ENCODE results near the gene CEACAM18.
"Not testable (repeated sequence)": the region's sequence is repeated elsewhere in the genome, so short reads cannot be mapped to it uniquely, and the experiment has no call there.

The CEACAM18 gene

GRCh38 chr19:51461723-51462161 lies 16.6 kb upstream of the CEACAM18 start:
- DNase-seq (ENCODE audit: low read depth in 2 of 2), result no peak

- DNase-seq (ENCODE audit: low read depth in 2 of 2), result no peak
Measured at GRCh38 chr19:51462276-51462675, 16.1 kb upstream of the CEACAM18 start.

GRCh38 chr19:51462681-51463080 lies 15.7 kb upstream of the CEACAM18 start:
- no peak for DNase-seq (ENCODE audit: low read depth in 2 of 2)

- DNase-seq (ENCODE audit: low read depth in 2 of 2), result not testable (repeated sequence)
Measured at GRCh38 chr19:51463976-51464581, 14.3 kb upstream of the CEACAM18 start.

GRCh38 chr19:51466723-51467122 lies 11.6 kb upstream of the CEACAM18 start:
- no peak for DNase-seq (ENCODE audit: low read depth in 2 of 2)

GRCh38 chr19:51467864-51468544 lies 10.3 kb upstream of the CEACAM18 start:
- no peak for DNase-seq (ENCODE audit: low read depth in 2 of 2)

- DNase-seq (ENCODE audit: low read depth in 2 of 2), result no peak
Measured at GRCh38 chr19:51468545-51468920, 9.8 kb upstream of the CEACAM18 start.

- no peak for DNase-seq (ENCODE audit: low read depth in 2 of 2)
Measured at GRCh38 chr19:51469162-51469561, 9.2 kb upstream of the CEACAM18 start.

GRCh38 chr19:51469629-51470028 lies 8.7 kb upstream of the CEACAM18 start:
- DNase-seq (ENCODE audit: low read depth in 2 of 2), result no peak

- DNase-seq (ENCODE audit: low read depth in 2 of 2), result no peak
Measured at GRCh38 chr19:51470966-51471365, 7.4 kb upstream of the CEACAM18 start.

GRCh38 chr19:51471527-51471926 lies 6.8 kb upstream of the CEACAM18 start:
- DNase-seq (ENCODE audit: low read depth in 2 of 2), result no peak

GRCh38 chr19:51472607-51473006 lies 5.7 kb upstream of the CEACAM18 start:
- DNase-seq (ENCODE audit: low read depth in 2 of 2), result no peak

GRCh38 chr19:51473009-51473707 lies 5.2 kb upstream of the CEACAM18 start:
- DNase-seq (ENCODE audit: low read depth in 2 of 2), result peak; percentile 64 to 92

GRCh38 chr19:51476164-51476563 lies 2.2 kb upstream of the CEACAM18 start:
- DNase-seq (ENCODE audit: low read depth in 2 of 2), result no peak

- DNase-seq (ENCODE audit: low read depth in 2 of 2), result no peak
Measured at GRCh38 chr19:51477344-51477743, 995 bp upstream of the CEACAM18 start.

- DNase-seq (ENCODE audit: low read depth in 2 of 2), result no peak
Measured at GRCh38 chr19:51479531-51480331, 1.4 kb downstream of the CEACAM18 start.

GRCh38 chr19:51480590-51480989 lies 2.3 kb downstream of the CEACAM18 start:
- DNase-seq (ENCODE audit: low read depth in 2 of 2), result no peak

GRCh38 chr19:51485960-51486660 lies 7.8 kb downstream of the CEACAM18 start:
- no peak for DNase-seq (ENCODE audit: low read depth in 2 of 2)

- DNase-seq (ENCODE audit: low read depth in 2 of 2), result no peak
Measured at GRCh38 chr19:51488491-51488890, 10.2 kb downstream of the CEACAM18 start.

- no peak for DNase-seq (ENCODE audit: low read depth in 2 of 2)
Measured at GRCh38 chr19:51489113-51489512, 10.8 kb downstream of the CEACAM18 start.

GRCh38 chr19:51490676-51491075 lies 12.3 kb downstream of the CEACAM18 start:
- DNase-seq (ENCODE audit: low read depth in 2 of 2), result no peak

GRCh38 chr19:51491586-51491985 lies 13.2 kb downstream of the CEACAM18 start:
- no peak for DNase-seq (ENCODE audit: low read depth in 2 of 2)
